GM06990 (cell line): ENCODE measurements around the gene DAO.

Experiments used
- DNase-seq: peaks from one replicate; pipeline ENCODE4 v3.0.0-alpha.2; 2011; ENCODE audit not compliant: insufficient read length; ENCODE audit errors: extremely low read depth
- H3K27me3 ChIP-seq: replicated peaks from 2 replicates; pipeline ENCODE4 v1.6.0; 2011; ENCODE audit warnings: low read length; ENCODE audit not compliant: control insufficient read depth, insufficient read depth
- H3K36me3 ChIP-seq: 2 replicates; pipeline ENCODE4 v1.5.1; 2011; ENCODE audit warnings: low read length; ENCODE audit not compliant: control insufficient read depth, insufficient read depth
- H3K4me3 ChIP-seq: replicated peaks from 2 replicates; pipeline ENCODE4 v1.5.1; 2011; ENCODE audit warnings: low read depth, mild to moderate bottlenecking, control low read depth, low read length
- TF ChIP-seq, protein P1 (sequence below): IDR thresholded peaks from 2 replicates; pipeline ENCODE4 v1.5.1; 2011; ENCODE audit warnings: low read length, control low read depth, mild to moderate bottlenecking, inconsistent platforms; ENCODE audit not compliant: insufficient read depth, poor library complexity, severe bottlenecking

DAO gene

GRCh38 chr12:108896817-108897216, 16.9 kb downstream of the DAO start:
- H3K27me3 ChIP-seq: peaks cover 2% of the 10 kb centered on the region; the same call in 1 of the 2 replicates
- TF ChIP-seq, protein P1, sequence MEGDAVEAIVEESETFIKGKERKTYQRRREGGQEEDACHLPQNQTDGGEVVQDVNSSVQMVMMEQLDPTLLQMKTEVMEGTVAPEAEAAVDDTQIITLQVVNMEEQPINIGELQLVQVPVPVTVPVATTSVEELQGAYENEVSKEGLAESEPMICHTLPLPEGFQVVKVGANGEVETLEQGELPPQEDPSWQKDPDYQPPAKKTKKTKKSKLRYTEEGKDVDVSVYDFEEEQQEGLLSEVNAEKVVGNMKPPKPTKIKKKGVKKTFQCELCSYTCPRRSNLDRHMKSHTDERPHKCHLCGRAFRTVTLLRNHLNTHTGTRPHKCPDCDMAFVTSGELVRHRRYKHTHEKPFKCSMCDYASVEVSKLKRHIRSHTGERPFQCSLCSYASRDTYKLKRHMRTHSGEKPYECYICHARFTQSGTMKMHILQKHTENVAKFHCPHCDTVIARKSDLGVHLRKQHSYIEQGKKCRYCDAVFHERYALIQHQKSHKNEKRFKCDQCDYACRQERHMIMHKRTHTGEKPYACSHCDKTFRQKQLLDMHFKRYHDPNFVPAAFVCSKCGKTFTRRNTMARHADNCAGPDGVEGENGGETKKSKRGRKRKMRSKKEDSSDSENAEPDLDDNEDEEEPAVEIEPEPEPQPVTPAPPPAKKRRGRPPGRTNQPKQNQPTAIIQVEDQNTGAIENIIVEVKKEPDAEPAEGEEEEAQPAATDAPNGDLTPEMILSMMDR: no peak
- DNase-seq: no peak
- no peak overlapping the region for H3K4me3 ChIP-seq
- H3K36me3 ChIP-seq: no peaks in the 10 kb centered on the region

DNA sequence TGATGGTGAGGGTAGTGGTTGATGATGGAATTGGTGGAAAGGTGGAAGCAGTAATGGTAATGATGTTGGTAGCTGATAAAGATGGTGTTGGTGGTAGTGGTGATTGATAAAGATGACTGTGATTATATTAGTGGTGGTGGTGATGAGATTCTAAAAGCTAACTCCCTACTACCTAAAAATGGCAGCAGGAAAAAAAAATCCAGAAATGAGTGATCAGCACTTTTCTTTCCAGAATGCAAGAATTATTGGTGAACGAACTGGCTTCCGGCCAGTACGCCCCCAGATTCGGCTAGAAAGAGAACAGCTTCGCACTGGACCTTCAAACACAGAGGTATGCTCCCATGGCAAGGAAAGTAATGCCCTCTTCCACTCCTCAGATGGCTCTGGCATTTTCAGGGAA, 19.3 kb downstream of the DAO start:
- TF ChIP-seq, protein P1: no peak
- no peak for DNase-seq
- Histone ChIP-seq H3K4me3 (no peak overlapping the region), H3K27me3 (no peaks in the 10 kb centered on the region; the same call in 1 of the 2 replicates), H3K36me3 (no peaks in the 10 kb centered on the region)

DNA sequence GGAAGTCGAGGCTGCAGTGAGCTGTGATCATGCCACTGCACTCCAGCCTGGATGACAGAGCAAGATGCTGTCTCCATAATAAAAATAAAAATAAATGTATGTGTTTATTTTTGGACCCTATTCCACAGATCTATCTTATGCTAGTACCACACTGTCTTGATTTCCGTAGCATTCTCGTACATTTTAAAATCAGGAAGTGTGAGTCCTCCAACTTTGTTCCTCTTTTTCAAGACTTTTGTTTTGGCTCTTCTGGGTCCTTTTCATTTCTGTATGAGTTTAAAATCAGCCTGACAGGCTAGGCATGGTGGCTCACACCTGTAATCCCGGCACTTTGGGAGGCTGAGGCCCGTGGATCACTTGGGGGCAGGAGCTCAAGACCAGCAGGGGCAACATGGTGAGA, 25.8 kb downstream of the DAO start:
- Histone ChIP-seq H3K27me3 (no peaks in the 10 kb centered on the region; the same call in none of the 2 replicates), H3K36me3 (no peaks in the 10 kb centered on the region), H3K4me3 (no peak overlapping the region)
- DNase-seq: no peak
- TF ChIP-seq, protein P1: no peak

DNA sequence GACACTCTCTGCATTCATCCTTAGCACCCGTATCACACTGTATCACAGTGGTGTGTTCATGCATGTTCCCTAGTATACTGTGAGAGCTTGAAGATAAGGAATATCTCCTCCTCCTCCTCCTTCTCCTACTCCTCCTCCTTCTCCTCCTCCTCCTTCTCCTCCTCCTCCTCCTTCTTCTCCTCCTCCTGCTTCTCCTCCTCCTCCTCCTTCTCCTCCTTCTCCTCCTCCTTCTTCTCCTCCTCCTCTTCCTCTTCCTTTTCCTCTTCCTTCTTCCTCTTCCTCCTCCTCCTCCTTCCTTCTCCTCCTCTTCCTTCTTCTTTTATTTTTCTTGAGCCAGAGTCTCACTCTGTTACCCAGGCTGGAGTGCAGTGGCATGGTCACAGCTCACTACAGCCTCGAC, 27.1 kb downstream of the DAO start:
- Histone ChIP-seq H3K27me3 (no peaks in the 10 kb centered on the region; the same call in none of the 2 replicates), H3K36me3 (no peaks in the 10 kb centered on the region), H3K4me3 (no peak overlapping the region)
- TF ChIP-seq, protein P1: no peak
- DNase-seq: no peak

- Histone ChIP-seq H3K4me3 (no peak overlapping the region), H3K27me3 (no peaks in the 10 kb centered on the region; the same call in none of the 2 replicates), H3K36me3 (no peaks in the 10 kb centered on the region)
- TF ChIP-seq, protein P1: no peak
- DNase-seq: no peak
Measured at GRCh38 chr12:108907839-108908351, 28.0 kb downstream of the DAO start.

DNA sequence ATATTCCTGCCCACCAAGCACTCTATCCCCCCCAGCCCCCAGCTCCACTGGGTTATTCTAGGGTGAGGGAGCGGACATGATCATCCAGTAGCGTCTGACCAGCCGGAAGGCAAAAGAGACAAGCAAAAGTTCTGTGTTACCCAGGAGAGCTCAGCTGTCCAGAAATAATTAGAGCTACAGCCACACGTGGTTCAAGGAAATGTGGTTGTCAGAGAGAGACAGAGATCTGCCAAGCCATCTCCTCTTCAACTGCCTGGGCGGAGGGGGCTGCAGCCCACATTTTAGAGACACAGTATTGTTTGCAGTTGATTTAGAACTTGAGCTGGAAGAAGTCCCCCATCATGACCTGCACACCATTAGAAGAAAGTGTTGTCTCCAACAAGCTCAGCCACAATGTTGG, 30.4 kb downstream of the DAO start:
- Histone ChIP-seq H3K36me3 (no peaks in the 10 kb centered on the region), H3K4me3 (no peak overlapping the region), H3K27me3 (no peaks in the 10 kb centered on the region; the same call in none of the 2 replicates)
- no peak for DNase-seq
- TF ChIP-seq, protein P1: no peak
